LNCAP (cell line): ENCODE results near the gene CYTH1.

Experiments
- TF ChIP-seq, protein P1 (sequence below): fragments of 450-650 bp; IDR thresholded peaks from 2 replicates; pipeline ENCODE4 v1.5.1; 2017; ENCODE audit warnings: mild to moderate bottlenecking

CYTH1 gene

GRCh38 chr17:78670850-78671725 lies 111.0 kb downstream of the CYTH1 start:
- TF ChIP-seq, protein P1, sequence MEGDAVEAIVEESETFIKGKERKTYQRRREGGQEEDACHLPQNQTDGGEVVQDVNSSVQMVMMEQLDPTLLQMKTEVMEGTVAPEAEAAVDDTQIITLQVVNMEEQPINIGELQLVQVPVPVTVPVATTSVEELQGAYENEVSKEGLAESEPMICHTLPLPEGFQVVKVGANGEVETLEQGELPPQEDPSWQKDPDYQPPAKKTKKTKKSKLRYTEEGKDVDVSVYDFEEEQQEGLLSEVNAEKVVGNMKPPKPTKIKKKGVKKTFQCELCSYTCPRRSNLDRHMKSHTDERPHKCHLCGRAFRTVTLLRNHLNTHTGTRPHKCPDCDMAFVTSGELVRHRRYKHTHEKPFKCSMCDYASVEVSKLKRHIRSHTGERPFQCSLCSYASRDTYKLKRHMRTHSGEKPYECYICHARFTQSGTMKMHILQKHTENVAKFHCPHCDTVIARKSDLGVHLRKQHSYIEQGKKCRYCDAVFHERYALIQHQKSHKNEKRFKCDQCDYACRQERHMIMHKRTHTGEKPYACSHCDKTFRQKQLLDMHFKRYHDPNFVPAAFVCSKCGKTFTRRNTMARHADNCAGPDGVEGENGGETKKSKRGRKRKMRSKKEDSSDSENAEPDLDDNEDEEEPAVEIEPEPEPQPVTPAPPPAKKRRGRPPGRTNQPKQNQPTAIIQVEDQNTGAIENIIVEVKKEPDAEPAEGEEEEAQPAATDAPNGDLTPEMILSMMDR, result no peak

DNA sequence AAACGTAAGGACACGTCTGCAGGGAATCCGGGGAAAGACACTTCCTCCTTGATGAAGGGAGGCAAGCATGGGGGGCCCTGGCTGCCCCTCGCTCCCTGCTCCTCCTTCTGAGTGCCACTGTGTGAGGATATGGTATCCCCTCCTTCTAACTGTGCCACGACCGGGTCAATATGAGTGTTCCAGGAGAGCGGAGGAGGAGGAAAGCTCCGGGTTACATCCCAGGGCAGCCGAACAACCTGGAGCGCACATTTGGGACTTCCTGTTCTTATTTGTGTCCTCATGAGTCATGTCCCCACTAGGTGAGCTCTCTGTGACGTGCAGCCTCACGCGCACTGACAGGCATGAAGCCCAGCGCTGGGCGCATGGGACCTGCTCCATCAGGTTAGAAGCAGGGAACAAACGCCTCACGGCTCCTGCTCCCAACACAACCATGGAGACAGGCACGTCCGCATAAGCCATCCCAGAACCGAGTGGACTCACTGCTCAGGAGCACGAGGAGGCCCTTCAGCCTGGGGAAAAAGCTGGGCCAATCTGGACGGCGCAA lies 112.0 kb downstream of the CYTH1 start:
- TF ChIP-seq, protein P1, result no peak

- TF ChIP-seq, protein P1, result no peak
Observed at GRCh38 chr17:78669256-78669974, 112.7 kb downstream of the CYTH1 start.

DNA sequence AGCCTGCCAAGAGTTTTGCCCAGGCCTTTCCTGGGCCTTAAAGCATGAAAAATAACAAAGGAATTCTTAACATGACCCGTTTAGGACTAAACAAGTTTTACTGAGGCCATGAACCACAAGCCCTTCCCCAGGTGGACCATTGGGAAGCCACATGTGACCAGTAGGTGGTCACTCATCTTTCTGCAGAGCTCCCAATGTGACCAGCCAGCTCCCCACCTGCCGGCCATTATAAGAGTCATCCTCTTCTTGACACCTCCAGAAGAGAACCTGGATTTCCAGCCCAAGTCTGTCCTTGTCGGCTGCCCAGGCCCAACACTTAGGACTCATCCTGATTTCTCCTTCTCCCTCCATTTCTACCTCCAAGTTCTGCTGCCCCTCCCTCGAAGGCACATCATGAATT lies 113.2 kb downstream of the CYTH1 start:
- TF ChIP-seq, protein P1, result no peak

GRCh38 chr17:78667741-78668640 lies 114.1 kb downstream of the CYTH1 start:
- TF ChIP-seq, protein P1, result no peak

DNA sequence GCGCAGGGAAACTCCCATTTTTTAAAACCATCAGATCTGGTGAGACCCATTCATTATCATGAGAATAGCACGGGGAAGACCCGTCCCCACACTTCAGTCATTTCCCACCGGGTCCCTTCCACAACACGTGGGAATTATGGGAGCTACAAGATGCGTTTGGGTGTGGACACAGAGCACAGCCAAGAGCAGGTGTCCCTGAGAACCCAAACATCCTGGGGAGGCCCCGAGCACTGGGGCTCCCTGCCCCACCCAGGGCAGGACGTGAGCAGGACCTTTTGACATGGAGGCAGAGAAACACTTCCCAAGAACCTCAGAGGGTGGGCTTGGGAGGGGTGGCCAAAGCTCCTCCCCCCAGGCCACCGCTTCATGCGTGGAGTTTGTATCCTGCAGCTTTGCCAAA lies 115.0 kb downstream of the CYTH1 start:
- TF ChIP-seq, protein P1, result no peak
